GM12878 (cell line): ENCODE results near the gene EXOSC6.
"Not testable (repeated sequence)": the region's sequence is repeated elsewhere in the genome, so short reads cannot be mapped to it uniquely, and the experiment has no call there.

Source experiments
- ATF7 ChIP-seq: fragments of 450-650 bp; IDR thresholded peaks from 2 replicates; pipeline ENCODE4 v1.6.1; 2016; ENCODE audit warnings: low read depth, mild to moderate bottlenecking
- CBX5 ChIP-seq: sonication (generic); IDR thresholded peaks from 2 replicates; pipeline ENCODE4 v1.6.1; 2016; ENCODE audit warnings: low read depth, moderate library complexity, mild to moderate bottlenecking, inconsistent platforms
- CEBPB ChIP-seq, 2 experiments: fragments of 150-350 bp in 1 of 2; IDR thresholded peaks; 2 replicates each; pipeline ENCODE4 v1.6.1; 2012 to 2014; ENCODE audit warnings: low read depth in 2 of 2, low read length in 2 of 2, borderline replicate concordance in 1 of 2, inconsistent platforms in 1 of 2
- CTCF ChIP-seq, 3 experiments: IDR thresholded peaks in 2 of 3; conservative IDR thresholded peaks in 1 of 3; 2 replicates each; pipeline ENCODE4 v1.5.1; 2011; ENCODE audit warnings: low read depth in 3 of 3, low read length in 3 of 3, mild to moderate bottlenecking in 3 of 3, control low read depth in 2 of 3, moderate library complexity in 2 of 3, inconsistent platforms in 1 of 3, mixed read lengths in 1 of 3; ENCODE audit not compliant: control insufficient read depth in 2 of 3, insufficient read depth in 1 of 3; ENCODE audit errors: extremely low read depth in 1 of 3
- GABPA ChIP-seq: IDR thresholded peaks from 2 replicates; pipeline ENCODE4 v1.6.1; 2014; ENCODE audit warnings: antibody characterized with exemption, low read depth, mild to moderate bottlenecking, inconsistent platforms
- MAX ChIP-seq: IDR thresholded peaks from 2 replicates; pipeline ENCODE4 v1.6.1; 2012; ENCODE audit warnings: low read depth, low read length, improper control_type of control experiment
- MXI1 ChIP-seq: fragments of 150-350 bp; IDR thresholded peaks from 2 replicates; pipeline ENCODE4 v1.6.1; 2011; ENCODE audit warnings: low read depth, mild to moderate bottlenecking, inconsistent platforms, low read length, improper control_type of control experiment
- NFYB ChIP-seq: IDR thresholded peaks from 2 replicates; pipeline ENCODE4 v1.6.1; 2011; ENCODE audit warnings: low read depth, mild to moderate bottlenecking, low read length, improper control_type of control experiment, moderate library complexity; ENCODE audit not compliant: insufficient read depth
- NKRF ChIP-seq: fragments of 450-650 bp; conservative IDR thresholded peaks from 2 replicates; pipeline ENCODE4 v1.6.1; 2017; ENCODE audit warnings: mild to moderate bottlenecking, moderate library complexity
- POLR2A ChIP-seq: IDR thresholded peaks from 2 replicates; pipeline ENCODE4 v1.6.1; 2011; ENCODE audit warnings: low read depth, mild to moderate bottlenecking, low read length
- SPI1 ChIP-seq: IDR thresholded peaks from 2 replicates; pipeline ENCODE4 v1.6.1; 2011; ENCODE audit warnings: low read depth, mild to moderate bottlenecking, low read length, moderate library complexity, borderline replicate concordance; ENCODE audit not compliant: insufficient read depth
- STAT1 ChIP-seq: fragments of 450-650 bp; conservative IDR thresholded peaks from 2 replicates; pipeline ENCODE4 v1.6.1; 2014; ENCODE audit warnings: antibody characterized with exemption, mild to moderate bottlenecking
- TAF1 ChIP-seq: IDR thresholded peaks from 2 replicates; pipeline ENCODE4 v1.6.1; 2011; ENCODE audit warnings: mild to moderate bottlenecking, low read depth, low read length, borderline replicate concordance
- ZBTB11 ChIP-seq: fragments of 450-650 bp; formaldehyde crosslinking; IDR thresholded peaks from 2 replicates; pipeline ENCODE4 v1.5.0; 2022; ENCODE audit warnings: mild to moderate bottlenecking, missing genetic modification characterization

- not testable (repeated sequence) for TF ChIP-seq ZBTB11 (CRISPR knock-in tag); SPI1; CTCF (IDR thresholded peaks at IDR 0.05 in 2 of 3, conservative IDR thresholded peaks at IDR 0.05 in 1 of 3; ENCODE audit: control insufficient read depth in 2 of 3, extremely low read depth in 1 of 3, insufficient read depth in 1 of 3, low read depth in 3 of 3, low read length in 3 of 3); MAX; GABPA; NKRF; CEBPB (IDR thresholded peaks at IDR 0.05; ENCODE audit: borderline replicate concordance in 1 of 2, low read depth in 2 of 2, low read length in 2 of 2); NFYB; ATF7; POLR2A; CBX5; STAT1; MXI1; TAF1
These were observed 8.2 kb upstream of the EXOSC6 start for GRCh38 chr16:70259903-70260302.
